GM12864 (cell line): Measurements from ENCODE around the gene DCTD.

Source experiments
- DNase-seq: peaks from one replicate; pipeline ENCODE4 v3.0.0-alpha.2; 2011; ENCODE audit warnings: low read depth
- H3K4me3 ChIP-seq: 2 replicates; pipeline ENCODE4 v1.5.1; 2011; ENCODE audit warnings: mild to moderate bottlenecking, low read depth, low read length, control low read depth
- TF ChIP-seq, protein P1 (sequence below): IDR thresholded peaks from 2 replicates; pipeline ENCODE4 v1.5.1; 2011; ENCODE audit warnings: low read depth, mild to moderate bottlenecking, moderate library complexity, low read length, control low read depth, inconsistent platforms; ENCODE audit errors: missing control alignments

DCTD gene

DNA sequence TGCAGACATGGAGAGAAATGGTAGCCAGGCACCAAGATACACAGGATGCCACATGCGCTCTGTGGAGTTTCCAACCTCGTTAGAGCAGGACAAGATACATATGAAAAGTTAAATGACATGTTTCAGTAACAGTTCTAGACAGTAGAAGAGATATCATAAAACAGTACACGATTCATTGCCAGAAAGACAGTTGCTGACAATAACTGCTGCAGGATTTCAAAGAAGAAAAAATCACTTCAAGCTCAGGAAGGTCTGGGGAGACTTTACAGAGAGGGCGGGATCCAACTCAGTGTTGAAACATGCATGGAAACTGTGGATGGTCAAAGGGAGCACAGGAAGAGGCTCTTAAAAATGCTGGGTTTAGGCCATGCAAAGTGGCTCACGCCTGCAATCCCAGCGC lies 31.0 kb downstream of the DCTD start:
- DNase-seq = no peak
- H3K4me3 ChIP-seq = no peak overlapping the region
- TF ChIP-seq, protein P1, sequence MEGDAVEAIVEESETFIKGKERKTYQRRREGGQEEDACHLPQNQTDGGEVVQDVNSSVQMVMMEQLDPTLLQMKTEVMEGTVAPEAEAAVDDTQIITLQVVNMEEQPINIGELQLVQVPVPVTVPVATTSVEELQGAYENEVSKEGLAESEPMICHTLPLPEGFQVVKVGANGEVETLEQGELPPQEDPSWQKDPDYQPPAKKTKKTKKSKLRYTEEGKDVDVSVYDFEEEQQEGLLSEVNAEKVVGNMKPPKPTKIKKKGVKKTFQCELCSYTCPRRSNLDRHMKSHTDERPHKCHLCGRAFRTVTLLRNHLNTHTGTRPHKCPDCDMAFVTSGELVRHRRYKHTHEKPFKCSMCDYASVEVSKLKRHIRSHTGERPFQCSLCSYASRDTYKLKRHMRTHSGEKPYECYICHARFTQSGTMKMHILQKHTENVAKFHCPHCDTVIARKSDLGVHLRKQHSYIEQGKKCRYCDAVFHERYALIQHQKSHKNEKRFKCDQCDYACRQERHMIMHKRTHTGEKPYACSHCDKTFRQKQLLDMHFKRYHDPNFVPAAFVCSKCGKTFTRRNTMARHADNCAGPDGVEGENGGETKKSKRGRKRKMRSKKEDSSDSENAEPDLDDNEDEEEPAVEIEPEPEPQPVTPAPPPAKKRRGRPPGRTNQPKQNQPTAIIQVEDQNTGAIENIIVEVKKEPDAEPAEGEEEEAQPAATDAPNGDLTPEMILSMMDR = no peak

- H3K4me3 ChIP-seq = no peak overlapping the region
- TF ChIP-seq, protein P1 = no peak
- no peak for DNase-seq
These were observed 31.5 kb downstream of the DCTD start for GRCh38 chr4:182885738-182886077.

- H3K4me3 ChIP-seq = no peak overlapping the region
- no peak for DNase-seq
- TF ChIP-seq, protein P1 = no peak
These were observed 32.0 kb downstream of the DCTD start for GRCh38 chr4:182885022-182885737.

GRCh38 chr4:182884040-182884439 lies 33.1 kb downstream of the DCTD start:
- no peak for DNase-seq
- no peak overlapping the region for H3K4me3 ChIP-seq
- TF ChIP-seq, protein P1 = no peak

- TF ChIP-seq, protein P1 = no peak
- no peak overlapping the region for H3K4me3 ChIP-seq
- DNase-seq = no peak
These were observed 33.8 kb downstream of the DCTD start for GRCh38 chr4:182883351-182883750.

- no peak overlapping the region for H3K4me3 ChIP-seq
- TF ChIP-seq, protein P1 = no peak
- DNase-seq = no peak
These were observed 35.3 kb downstream of the DCTD start for GRCh38 chr4:182881914-182882313.
